Stimulated activated CD4-positive, alpha-beta T cell treated with anti-CD3 and anti-CD28 coated beads, Interleukin-12 subunit alpha, Interleukin-12 subunit beta, amount 100 ng/mL, for 48 hours (primary cell): ENCODE measurements around the gene MSRB1.
"Not testable (repeated sequence)": the region's sequence is repeated elsewhere in the genome, so short reads cannot be mapped to it uniquely, and the experiment has no call there.

Experiments used
- DNase-seq, 3 donors: peaks; one replicate each; pipeline ENCODE4 v3.0.0-alpha.2; 2020; ENCODE audit warnings: low read depth in 2 of 3, low spot score in 1 of 3

MSRB1 gene

DNA sequence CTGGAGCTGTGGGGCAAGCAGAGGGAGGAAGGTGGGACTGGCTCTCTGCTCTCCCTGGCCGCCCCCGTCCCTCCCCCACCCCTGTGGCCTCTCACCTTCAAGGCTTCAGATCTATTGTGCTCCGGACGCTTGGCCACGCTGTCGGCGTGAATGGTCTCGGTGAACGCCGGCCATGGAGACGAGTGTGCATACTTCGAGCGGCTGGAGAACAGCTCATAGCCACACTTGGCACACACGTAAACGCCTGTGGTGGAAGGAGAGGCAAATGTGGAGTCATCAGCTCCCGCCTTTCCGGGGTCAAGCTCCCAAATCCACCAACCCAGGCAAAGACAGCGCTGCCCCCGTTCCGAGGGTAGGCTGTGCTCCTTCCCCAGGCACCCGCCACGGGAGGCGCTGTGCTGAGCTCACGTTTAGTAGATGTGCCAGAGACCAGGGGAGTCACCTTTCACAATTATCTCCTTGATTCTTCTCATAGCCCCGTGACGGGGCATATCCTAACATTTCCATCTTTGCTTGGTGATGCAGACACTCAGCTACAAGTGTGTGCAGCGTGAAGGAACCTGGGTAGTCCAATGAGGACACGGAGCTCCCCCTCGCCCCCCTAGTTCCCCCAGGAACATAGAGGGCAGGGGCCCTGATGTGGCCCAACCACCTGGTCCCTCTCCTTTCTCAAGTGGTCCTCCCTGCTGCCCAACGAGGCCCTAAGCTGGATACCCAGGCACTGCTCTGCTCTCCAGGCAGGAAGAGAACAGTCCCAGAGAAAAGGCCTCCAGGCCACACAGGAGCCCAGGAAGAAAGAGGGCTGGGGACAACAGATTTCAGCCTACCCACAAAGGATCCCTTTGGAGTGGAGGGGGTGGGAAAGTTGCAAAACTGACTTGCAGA lies 1.6 kb downstream of the MSRB1 start:
- DNase-seq = no peak

DNA sequence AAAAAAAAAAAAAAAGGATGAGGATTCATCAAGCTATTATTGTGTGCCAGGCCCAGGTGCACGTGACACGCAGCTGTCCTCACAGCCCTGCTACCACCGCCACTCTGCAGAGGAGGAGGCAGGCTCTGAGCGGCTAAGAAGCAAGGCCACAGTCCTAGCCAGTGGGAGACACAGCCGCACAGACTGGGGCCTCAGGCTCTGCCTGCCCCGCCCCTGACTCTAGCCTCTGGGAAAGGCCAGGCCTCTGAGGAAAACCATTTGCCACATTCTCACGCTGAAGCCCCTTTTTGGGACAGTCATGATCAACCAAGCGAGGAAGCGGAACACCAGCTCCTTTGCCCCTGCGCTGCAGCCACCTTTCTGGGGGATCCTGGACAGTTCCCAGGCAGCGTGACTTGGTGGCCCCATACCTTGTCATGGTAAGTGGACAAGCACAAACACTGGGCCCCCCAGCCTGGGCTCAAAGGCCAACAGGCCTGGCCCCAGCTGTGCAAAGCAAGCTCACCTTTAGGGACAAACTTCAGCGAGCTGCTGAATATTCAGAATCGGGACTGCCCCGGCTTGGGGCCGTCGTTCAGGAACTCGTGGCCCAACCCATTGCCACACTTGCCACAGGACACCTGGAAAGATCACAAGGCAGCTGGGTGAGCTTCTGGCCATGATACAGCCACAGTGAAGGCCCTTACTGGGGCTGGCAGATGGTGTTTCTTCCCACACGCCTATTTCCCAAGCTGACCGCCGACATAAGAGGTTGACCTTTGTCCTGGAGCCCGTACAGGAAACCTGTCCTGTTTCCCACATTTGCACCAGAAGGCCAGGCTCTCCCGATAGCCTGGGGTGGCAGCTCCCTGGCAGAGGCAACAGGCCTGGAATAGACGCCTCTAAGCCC lies 2.5 kb downstream of the MSRB1 start:
- DNase-seq = no peak

DNA sequence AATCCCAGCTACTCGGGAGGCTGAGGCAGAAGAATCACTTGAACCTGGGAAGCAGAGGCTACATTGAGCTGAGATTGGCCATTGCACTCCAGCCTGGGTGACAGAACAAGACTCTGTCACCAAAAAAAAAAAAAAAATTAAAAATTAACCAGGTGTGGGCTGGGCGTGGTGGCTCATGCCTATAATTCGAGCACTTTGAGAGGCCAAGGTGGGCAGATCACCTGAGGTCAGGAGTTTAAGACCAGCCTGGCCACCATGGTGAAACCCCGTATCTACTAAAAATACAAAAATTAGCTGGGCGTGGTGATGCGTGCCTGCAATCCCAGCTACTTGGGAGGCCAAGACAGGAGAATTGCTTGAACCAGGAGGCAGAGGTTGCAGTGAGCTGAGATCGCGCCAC lies 3.2 kb downstream of the MSRB1 start:
- not testable (repeated sequence) for DNase-seq

DNA sequence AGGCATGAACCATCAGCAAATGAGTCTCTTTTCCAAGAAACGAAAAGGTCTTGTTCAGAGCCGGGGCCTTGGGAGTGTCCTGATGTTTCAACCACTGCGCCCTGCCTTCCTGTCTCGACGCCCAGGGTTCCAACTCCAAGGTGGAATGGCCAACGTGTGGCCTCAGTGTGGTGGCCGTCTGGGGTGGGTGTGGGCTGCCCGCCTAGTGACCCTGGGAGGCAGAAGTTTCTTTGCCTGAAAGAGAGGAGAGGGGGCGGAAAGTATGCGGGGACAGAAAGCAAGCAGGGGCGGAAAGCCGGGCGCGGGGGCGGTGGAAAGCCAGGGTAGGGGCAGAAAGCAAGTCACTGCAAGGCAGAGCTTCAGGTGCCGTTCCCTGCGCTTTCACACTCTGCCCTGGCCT lies 4.1 kb downstream of the MSRB1 start:
- DNase-seq = no peak

DNA sequence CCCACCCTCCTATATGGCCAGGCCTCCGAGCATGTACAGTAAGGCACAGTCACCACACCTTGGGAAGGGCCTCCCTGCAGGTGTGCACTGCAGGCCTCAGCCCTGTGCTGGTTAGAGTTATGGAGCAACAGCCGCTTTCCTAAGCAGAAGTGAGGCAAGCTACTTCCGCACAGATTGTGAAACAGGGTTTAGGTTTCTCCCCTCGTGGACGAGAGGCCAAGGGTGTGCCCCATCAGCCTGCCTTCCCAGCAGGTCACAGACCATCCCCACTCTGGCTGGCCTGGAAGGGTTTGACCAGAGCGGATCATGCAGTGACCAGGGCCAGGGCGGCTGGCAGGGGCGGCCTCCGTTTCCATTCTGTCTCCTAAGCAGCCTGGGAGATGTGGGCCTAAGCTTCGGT lies 4.7 kb downstream of the MSRB1 start:
- no peak for DNase-seq

DNA sequence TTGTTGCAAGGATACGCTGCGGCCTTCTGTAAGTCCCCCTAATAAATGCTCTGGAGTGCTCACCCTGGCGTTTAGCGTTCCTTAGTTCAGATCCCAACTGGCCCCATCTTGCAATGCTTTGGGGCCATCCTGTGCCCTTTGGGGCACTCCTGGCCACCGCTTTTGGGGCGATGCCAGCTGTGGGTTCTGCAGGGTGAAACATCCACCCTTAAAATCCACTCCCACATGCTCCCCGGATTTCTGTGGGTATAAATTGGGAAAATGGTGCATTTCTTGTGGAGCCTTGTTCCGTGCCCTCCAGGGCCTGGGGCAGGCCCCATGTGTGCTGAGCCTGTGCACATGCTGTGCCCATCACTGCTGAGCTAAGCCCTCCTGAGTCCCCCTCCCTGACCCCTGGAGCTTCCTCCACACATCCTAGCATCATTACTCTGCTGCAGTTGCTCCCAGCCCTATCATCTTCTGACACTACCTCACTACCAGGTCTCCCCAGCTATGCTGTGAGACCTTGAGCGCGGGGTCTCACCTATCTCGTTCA lies 6.0 kb downstream of the MSRB1 start:
- no peak for DNase-seq

DNA sequence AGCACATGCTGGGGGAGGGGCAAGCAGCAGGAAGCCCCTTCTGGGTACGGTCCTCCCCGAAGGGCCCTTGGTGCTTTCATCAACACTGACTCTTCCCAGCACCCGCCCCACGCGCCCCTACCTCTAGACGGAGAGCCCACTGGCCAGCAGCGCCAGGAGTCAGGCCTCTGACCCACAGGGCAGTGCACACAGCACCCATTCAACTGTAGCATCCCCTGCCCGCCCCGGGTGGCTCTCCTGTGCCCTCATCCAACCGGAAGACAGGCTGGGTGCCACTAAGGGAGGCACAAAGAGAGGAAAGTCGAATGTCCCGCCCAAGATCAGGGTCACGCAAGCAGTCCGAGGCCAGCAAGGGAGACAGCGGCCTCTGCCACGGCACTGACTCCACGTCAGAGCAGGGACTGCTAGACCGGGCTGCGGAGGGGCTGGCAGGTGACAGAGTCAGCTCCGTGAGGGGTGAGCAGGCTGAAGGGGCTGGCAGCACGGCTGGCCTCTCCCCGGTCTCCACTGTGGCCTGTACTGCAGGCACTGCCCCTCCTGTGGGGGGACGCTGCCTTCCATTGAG lies 9.8 kb downstream of the MSRB1 start:
- no peak for DNase-seq

DNA sequence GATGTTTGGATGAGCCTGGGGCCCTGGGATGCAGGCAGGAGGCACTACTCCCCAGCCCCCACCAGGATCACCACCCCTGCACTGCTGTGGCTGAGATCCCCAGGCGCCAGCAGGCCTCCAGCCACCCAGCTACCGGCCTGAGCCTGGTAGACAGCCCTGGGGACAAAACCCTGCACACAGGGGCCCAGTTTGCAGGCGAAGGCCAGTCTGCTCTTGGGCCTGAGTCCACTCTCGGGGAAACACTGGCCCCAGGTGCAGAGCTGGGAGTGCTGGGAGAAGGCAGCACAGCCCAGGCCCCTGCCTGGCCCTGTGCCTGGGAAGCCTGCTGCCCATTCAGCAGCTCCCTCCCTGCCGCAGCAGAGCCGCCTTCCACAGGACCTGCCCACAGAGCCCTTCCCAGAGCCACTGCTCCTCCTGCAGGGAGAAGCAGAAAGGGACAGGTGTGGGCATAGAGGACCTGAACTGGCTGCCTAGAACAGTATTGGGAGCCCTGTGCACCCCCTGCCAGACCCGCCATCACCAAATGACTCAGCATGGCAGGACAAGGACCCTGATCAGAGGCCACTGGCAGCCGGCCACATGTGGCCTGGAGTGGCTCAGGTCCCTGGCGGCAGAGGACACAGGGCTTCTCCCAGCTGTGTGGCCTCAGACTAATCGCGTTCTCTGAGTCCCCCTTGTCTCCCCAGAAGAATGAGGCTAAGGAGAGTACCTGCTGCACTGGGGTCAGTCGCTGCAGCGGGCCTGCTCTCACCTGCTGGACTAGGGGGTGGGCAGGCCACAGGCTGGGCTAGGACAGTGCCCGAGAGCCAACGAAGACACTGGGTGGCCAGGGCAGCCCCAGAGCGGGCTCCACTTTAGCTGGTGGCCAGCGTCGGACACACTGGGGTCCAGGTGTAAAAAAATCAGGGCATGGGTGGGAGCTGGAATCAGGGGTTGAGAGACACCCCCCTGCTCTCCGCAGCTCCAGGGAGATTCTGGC lies 10.7 kb downstream of the MSRB1 start:
- no peak for DNase-seq

DNA sequence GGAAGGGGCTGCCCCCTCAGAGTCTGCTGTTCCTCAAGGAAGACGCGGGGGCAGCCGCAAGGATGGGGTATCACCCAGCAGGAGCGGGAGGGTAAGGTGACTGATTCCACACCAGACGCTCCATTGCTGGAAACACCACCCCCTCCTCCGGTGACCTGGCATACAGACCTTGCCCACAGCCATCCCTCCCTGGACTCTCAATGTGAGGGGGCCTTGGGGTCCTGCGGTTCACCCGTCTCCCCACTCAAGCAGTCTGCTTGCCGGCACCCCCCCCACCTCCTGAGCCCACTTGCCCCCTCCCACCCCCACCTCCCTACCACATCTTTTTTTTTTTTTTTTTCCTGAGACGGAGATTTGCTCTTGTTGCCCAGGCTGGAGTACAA lies 12.7 kb downstream of the MSRB1 start:
- DNase-seq = no peak

DNA sequence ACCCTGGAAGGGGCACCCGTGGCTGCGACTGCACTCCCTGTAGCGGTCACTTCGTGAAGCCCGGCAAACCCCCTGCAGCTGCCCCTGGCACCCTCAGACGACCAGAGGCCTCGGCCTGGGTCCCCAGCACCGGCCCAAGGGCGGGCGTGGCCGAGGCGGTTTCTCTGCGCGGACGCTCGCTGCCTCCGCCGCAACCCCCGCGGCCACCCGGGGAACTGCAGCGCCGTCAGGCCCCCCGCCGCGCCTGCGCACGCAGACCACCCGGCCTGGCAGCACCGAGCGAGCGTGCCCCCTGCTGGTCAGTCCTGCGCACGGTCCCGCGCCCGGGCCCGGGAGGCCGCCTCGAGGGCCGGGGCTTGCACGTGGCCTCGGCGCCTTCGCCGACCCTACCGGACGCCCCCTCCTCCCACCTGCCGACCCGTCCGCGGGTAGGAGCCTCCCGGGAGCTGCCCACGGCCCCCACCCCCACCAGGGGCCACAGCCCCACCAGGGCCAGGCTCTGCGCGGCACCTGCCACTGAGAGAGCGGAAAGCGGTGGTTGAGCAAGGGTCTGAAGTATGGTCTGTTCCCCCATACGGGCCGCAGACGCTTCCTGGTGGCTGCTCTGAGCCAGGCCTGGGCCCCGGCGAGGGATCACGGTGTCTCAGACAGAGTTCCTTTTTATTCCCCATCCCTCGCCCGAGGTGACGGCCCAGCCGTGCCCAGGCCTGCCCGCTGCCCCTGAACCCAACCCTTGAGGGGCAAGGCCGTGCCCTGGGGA lies 13.2 kb downstream of the MSRB1 start:
- DNase-seq = peak; percentile 86 to 95 (median 88)

DNA sequence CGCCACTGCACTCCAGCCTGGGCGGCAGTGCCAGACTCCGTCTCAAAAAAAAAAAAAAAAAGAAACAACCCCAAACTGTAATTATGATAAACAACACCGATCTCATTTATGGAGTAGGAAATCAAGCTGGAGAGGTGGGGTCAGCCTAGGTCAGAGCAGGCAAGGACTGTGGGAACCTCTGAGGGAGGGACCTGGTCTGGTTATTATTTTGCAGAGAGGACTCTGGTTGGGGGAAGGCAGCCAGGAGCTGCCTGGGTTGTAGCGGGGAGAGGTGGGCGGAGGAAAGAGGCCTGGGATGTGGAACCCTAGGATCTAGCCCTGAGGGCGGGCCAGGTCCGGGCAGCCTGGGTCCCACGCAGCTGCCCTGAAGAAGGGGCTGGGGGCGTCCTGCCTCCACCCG lies 13.9 kb downstream of the MSRB1 start:
- peak in 1 of 3 donors; percentile 3 for DNase-seq

DNA sequence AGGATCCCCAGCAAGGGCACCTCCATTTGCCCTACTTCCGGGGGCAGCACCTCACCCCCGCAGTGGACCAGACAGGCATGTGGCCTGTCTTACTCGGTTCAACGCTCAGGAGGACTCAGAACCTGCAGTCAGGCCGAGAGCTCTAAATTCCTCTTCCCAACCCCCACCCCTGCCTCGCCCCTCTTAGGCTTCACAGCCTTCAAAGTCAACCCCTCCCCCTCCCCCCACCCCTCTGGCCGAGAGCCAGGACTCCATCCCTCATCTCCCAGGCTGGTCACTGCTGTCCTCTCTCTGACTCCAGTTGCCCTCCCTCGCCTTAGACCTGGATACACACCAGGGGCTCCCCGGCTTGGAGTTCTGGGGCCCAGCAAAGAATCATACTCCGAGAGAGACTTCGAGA lies 16.7 kb downstream of the MSRB1 start:
- DNase-seq = no peak

DNA sequence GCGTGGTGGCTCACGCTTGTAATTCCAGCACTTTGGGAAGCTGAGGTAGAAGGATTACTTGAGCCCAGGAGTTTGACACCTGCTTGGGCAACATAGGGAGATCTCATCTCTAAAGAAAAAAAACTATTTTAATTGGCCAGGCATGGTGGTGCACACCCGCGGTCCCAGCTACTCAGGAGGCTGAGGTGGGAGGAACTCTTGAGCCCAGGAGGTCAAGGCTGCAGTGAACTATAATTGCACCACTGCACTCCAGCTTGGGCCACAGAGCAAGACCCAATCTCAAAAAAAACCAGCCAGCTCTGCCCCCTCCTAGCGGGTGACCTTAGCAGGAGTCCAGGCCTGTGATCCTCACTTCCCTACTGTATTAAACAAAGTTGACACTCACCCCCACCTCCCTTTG lies 18.9 kb downstream of the MSRB1 start:
- no peak for DNase-seq

DNA sequence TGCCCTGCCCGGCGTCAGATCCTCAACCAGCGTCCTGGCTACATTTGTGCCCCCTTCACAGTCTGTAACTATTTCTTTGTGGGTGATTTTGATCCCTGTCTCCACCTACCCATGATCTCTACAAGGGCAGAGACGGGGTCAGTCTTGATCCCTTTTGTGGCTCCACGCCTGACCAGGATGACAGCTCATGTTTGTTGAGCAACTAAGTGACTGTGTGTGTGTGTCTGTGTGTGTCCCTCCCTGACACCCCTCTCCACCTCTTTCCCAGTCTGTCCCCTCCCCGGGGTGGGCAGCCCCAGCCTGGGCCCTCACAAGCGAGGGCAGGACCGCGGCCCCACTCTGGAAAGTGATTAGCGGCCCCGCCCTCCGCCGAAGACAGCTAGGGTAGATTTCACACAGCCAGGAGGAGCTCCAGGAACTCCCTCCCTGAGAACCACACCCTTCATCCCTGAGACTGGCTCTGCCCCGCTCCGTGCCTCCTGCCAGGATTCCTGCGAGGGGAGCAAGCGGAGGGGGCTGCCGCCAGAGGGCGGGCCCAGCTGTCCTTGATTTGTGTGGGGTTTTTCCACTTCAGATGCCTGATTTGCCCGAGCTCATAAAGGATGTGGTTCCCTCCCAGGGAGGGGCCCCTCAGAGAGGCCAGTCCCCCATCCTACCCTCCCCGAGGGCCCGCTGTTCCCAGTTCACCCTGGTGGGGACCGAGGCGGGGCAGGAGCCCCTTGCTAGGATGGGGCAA lies 19.5 kb downstream of the MSRB1 start:
- peak in 1 of 3 donors; percentile 8 for DNase-seq

DNA sequence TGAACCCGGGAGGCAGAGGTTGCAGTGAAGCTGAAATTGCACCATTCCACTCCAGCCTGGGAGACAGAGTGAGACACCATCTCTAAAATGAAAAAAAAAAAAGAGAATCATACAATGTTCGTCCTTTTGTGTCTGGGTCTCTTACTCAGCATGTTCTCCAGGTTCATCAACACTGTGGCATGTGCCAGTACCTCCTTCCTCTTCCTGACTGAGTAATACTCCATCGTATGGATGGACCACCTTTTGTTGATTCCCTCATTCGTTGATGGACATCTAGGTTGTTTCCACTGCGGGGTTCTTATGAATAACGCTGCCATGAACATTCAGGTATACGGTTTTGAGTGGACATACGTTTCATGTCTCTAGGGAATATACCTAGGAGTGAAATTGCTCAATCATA lies 20.6 kb downstream of the MSRB1 start:
- DNase-seq = no peak

DNA sequence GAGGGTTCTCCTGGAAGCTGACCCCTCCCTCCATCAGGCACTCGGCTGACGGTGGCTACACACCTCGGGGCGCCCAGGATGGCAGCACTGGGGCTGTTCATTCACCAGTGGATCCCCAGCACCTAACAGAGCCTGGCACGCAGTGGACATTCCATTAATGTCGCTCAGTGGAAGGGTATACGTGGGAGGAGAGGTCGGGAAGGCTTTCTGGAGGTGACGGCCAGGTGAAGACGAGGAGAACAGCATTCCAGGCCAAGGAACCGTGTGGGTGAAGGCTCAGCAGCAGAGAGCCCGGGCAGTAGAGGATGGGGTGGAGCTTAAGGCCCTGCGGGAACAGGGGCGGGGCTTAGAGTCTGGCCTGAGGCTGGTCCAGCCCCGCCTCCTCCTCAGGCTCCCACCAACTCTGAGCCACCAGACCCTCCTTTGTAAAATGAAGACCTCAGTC lies 22.2 kb downstream of the MSRB1 start:
- DNase-seq = peak in 1 of 3 donors; percentile 12

DNA sequence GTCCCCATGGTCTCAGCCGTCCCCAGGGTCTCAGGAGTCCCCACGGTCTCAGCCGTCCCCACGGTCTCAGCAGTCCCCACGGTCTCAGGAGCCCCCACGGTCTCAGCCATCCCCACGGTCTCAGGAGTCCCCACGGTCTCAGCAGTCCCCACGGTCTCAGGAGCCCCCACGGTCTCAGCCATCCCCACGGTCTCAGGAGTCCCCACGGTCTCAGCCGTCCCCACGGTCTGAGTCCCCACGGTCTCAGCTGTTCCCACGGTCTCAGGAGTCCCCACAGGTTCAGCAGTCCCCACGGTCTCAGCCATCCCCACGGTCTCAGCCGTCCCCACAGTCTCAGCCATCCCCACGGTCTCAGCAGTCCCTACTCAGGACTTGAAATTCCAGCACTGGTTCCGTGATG lies 22.9 kb downstream of the MSRB1 start:
- DNase-seq = not testable (repeated sequence)

DNA sequence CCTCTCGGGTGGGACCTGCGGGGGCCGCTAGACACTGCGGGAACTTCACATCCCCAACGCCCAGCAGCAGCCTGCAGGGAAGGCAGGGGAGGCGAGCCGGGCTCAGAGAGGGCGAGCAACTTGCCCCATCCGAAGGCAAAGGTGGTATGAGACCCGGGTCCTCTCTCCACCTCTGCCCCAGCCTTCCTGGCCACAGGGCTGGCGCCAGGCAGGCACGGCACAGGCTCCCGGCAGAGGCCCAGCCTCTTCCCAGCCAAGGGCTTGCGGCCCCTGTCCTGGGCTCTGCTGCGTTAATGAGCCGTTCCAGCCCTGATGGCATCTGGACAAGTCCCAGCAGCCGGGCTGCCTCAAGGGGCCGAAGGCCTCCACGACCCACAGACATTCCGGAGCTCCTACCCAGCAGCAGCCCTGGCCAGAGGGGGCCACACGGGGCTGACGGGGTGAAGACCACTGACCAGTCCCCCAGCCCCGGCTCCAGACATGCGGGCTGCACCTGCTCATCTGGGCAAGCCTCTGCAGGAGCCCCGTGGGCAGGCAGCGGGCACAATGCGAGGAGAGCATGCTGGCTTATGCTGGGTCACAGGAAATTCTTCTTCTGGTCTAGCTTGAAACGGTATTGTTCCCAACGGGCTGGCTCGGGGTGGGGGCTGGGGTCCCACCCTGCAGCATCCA lies 23.5 kb downstream of the MSRB1 start:
- no peak for DNase-seq
